Measurements from ENCODE around the gene NUMB.

GRCh38 chr14:73358187-73358586 is 100.2 kb downstream of the NUMB start:
- TF ChIP-seq POLR2A (IDR thresholded peaks at IDR 0.05; ENCODE audit: low read depth, low read length) (no peak), POLR2AphosphoS5 (IDR thresholded peaks at IDR 0.05; ENCODE audit: low read depth, low read length) (no peak), TAF1 (IDR thresholded peaks at IDR 0.05; ENCODE audit: borderline replicate concordance, low read depth, low read length) (no peak)
